HG02981 (cell line): Measurements from ENCODE around the gene MOV10L1.

ENCODE experiments used
- ATAC-seq: cut with Tn5 transposase; IDR thresholded peaks from one replicate; pipeline ENCODE4 v1.9.1; 2021; ENCODE audit warnings: mild to moderate bottlenecking, moderate library complexity; ENCODE audit not compliant: unreplicated experiment

Gene MOV10L1

DNA sequence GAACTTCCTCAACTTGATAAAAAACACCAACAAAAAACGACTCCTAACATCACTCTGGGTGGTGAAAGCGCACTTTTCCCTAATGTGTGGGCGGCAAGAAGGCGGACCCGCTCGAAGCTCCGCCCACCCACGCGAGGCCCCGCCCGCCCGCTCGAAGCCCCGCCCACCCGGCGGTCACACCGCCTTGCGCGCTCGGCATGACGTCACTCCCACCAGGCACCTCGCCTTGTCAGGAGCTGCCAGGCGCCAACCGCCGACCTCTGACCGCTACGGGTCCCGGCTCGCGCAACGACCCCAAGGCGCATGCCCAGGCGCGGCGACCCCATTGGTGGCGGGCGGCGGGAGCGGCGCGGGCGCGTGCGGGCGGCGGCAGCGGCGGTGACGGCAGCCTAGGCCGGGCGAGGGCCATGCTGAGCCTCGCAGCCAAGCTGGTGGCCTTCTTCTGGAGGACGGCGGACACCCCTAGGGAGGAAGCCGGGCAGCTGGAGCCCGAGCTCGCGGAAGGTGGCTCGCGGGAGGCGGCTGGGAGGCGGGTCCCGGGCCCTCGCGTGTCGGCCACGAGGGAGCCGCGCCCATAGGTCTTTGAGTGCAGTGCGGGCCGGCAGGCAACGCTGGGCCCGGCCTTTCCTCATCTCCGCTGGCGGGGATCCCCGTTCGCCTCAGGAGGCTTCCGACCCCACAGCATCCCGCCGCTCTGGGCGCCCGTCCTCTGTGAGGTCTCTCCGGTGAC is at the start of gene MOV10L1:
Gene MOV10L1, plus strand, starts transcription at position 325 of the 730 bp plus-strand sequence. Its CDS starts 83 bp downstream, at position 408.
- ATAC-seq, result no peak

DNA sequence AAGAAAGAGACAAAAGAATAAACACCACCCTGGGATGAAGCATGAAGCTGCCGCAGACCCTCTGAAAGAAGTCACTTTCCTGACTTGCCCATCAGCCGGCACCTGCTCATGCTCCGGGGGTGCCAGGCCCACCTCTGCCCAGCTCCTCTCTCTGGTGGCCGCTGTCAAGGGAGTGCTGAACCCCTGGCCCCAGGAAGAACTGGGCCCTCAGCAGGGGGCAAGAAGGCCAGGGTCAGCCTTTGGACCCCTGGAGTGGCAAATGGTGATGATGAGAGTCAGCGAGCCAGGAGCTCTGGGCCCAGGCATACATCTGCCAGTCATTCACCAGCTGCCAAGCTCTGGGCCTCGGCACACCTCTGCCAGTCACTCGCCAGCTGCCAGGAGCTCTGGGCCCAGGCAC is 49.1 kb upstream of the MOV10L1 start:
- ATAC-seq, result no peak

DNA sequence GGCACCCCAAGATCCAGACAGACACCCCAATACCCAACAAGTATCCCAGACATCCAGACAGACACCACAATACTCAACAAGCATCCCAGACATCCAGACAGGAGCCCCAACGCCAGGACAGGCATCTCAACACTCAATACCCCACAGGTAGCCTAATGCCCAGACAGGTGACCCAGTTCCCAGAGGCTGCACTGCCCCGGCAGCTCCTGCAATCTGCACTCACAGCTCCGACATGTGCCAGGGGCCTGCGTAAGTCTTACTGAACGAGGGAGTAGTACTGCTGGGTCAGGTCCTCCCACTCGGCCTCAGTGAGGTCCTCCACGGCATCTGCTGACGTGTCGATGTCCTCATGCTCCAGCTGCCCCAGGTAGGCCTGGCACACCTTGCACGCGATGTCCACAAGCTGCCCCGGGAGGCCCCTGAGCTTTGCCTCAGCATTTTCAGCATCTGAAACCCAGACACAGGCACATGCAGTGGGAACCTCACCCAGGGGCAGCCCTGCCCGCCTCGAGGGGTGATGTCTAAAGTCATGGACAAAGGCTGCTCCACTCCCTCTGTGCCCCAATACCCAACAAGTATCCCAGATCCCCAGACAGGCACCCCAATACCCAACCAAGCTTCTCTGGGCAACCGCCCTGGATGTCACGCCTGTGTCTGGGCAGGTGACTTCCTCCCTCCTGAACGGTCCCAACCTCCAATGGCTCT is 48.3 kb upstream of the MOV10L1 start:
- ATAC-seq, result no peak

DNA sequence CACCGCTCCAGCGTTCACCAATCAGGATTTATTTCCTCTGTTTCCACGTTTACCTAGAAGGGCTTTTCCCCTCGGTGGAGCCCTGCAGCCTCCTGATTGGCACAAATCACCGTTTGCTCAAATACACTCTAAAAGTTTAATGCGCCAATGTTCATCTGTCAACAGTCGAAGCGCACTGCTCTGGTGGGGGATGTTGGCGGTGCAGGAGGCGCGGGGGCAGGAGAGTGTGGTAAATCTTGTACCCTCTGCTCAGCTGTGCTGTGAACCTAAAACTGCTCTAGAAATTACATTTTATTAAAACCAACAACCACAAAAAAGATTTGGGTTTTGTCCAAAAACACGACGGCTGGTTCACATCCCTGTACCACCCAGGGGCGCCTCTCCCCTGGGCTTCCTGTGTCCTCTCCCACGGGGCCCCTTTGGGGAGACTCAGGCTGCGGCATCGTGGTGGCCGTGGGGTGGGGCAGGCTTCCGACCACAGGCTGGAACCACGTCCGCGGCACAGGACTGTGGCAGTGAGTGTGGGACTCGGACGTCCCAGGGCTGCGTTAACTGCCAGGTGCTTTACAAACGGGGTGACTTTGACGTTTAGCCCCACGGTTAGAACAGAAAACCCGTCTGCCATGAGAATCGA is 45.2 kb upstream of the MOV10L1 start:
- no peak for ATAC-seq

GRCh38 chr22:50045211-50046018 is 44.4 kb upstream of the MOV10L1 start:
- no peak for ATAC-seq

DNA sequence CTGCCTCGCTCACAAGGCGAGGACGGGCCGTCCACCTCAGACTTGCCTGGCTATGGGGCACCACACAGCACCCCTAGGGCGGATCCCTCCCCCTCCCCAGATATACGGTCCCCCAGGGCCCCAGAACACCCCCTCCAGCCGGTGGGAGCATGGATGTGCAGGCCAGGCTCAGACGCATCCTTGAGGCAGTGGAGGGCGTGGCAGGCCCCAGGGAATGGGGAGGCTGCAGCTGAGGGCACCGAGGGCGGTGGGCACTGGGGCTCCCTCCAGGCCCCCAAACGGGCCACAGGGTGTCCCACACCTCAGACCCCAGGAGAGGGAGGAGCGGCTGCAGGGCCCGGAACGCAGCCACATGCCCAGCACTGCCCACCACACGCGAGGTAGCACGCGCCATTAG is 43.8 kb upstream of the MOV10L1 start:
- no peak for ATAC-seq

DNA sequence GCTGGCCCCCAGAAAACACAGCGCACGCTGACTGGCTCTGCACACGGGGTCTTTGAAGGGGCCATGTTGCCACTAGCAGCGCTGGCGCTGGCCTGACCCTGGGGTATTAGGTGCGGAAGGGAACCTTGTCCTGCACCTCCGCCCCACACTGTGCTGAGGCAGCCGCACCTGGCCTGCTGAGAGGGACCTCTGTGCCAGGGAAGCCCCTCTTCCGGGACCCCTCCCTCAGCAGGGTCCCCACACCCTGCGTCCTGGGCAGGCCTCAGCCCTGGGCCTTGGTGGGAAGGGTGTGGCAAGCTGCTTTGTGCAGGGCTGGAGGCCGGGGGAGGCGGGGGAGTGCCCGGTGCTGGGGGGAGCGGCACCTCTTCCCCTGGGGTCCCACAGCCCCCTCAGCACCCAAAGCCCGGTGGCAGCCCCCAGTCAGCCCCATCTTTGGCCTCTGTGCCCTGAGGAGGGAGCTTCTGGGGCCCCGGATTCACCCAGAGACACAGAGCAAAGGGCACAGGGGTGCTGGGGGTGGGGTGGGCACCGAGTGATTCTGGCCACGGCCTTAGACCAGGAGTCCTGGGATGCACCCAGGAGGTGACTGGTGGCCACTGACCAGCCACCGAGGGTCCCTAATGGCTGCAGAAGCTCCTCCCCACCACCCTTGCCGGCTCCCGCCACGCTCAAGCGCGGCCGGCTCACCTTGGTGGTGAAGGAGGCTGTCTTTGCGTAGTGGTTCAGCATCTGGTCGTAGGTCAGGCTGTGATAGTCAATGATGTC is 43.1 kb upstream of the MOV10L1 start:
- ATAC-seq, result no peak

DNA sequence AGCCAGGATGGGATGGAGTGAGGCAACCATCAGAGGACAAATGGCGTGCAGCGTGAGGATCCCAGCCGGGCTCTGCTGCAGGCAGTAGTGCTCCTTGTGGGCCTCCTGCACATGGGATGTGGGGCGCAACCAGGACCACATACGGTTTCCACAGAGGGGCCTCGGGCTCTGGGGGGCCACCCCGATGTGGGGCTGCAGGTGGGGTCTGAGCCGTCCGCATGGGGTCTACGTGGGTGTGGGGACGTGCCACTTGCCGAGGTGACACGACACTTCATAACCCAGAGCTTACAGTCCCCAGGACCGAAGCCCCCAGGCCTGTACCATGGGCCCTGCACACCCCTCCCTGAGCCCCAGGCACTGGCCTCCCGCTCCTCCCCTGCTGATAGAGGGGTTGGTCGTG is 42.5 kb upstream of the MOV10L1 start:
- ATAC-seq, result no peak

DNA sequence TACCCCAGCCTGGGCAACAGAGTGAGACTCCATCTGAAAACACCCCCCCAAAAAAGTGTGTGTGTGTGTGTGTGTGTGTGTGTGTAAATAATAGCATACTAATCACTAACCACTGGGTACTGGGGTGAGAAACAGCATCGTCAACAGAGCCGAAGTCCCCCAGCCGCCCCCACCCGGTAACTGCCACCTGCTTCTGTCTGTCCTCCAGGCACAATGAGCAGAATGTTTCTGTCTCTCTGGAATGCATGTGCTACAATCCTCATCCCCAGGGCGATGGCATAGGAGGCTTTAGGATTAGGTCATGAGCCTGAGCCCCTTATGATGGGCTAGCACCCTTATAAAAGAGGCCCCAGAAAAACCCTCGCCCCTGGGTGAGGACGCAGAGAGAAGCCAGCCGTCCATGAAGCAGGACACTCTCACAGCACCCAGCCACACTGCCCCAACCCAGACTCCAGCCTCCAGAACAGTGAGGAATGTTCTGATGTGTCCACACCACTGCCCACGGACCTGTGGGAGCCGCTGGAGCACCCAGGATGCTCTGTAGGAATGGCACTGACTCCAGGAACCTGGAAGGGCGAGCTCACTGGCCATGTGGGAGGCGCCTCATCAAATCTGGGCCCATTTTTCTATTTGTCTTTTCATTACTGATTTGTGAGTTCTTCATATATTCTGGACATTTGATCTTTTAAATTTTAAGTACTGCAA is 41.6 kb upstream of the MOV10L1 start:
- ATAC-seq, result no peak

DNA sequence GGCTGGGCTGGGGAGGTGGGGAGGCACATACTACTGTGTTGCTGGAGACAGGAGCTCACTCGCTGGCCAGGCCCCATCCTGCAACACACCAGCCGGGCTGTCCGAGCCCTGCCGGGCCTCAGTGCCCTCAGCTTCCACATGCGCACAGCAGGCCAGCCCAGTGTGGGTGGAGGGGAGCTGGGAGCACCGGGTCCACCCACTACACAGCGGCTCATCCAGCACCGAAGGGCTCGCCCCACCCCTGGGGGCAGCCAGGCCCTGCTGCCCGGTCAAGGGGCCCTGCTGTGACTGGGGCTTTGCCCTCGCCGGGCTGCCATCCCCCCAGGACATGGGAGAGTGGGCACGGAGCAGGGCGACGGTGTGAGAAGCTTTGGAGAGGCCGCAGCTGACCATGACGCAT is 41.0 kb upstream of the MOV10L1 start:
- ATAC-seq, result no peak

DNA sequence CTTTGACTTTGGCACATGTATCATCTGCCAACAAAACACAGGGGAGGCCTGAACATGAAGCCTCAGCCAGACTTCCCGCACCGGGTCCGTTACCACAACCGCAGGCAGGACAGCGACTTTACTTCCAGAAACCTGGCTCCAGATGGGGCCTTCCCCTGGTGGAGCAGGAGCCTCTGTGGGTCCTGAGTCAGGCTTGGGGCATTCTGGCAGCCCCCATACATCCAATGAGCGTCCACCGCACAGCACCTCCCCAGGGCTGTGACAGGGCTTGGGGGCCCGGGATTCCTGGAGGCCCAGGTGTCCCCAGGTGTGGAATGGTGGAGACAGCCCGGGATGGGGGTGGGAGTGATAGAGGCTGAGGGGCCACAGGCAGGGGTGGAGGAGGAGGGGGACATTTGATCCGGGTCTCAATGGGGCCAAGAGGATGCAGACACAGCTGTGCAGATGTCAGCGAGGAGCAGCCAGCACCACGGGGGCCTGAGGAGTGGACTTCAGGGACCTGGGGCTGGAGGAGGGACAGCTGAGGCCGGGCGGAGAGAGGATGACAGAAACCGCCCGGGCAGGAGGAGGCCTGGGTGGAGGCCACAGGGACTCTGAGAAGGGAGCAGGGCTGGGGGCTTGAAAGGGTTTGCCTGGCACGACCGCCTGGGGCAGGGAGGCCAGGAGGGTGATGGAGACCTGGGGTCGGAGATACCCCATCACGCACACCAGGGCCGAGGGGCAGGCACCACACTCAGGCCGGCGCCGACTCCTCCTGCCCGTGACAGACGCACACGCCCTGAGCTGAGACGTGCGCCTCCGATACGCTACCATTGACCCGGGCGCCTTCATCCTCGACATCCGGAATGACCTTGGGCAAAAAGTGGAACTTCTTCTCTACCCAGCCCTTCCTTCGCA is 40.3 kb upstream of the MOV10L1 start:
- ATAC-seq, result no peak

DNA sequence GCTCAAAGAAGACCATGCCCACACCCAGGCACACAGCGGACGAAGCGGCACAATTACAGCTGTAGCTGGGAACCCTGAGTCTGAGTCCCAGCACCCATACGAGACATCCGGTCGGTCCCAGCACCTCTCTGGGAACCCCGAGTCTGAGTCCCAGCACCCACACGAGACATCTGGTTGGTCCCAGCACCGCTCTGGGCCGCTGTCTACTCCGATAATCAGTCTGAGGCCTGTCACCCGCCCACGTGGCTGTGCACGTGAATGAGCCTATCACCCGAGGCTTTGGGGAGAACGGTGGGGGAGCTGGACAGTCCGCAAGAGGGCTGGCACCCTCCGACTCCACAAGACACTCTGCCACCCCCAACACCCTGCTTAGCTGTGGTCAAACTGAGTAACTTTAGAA is 37.9 kb upstream of the MOV10L1 start:
- no peak for ATAC-seq

GRCh38 chr22:50053861-50054260 is 35.9 kb upstream of the MOV10L1 start:
- no peak for ATAC-seq

DNA sequence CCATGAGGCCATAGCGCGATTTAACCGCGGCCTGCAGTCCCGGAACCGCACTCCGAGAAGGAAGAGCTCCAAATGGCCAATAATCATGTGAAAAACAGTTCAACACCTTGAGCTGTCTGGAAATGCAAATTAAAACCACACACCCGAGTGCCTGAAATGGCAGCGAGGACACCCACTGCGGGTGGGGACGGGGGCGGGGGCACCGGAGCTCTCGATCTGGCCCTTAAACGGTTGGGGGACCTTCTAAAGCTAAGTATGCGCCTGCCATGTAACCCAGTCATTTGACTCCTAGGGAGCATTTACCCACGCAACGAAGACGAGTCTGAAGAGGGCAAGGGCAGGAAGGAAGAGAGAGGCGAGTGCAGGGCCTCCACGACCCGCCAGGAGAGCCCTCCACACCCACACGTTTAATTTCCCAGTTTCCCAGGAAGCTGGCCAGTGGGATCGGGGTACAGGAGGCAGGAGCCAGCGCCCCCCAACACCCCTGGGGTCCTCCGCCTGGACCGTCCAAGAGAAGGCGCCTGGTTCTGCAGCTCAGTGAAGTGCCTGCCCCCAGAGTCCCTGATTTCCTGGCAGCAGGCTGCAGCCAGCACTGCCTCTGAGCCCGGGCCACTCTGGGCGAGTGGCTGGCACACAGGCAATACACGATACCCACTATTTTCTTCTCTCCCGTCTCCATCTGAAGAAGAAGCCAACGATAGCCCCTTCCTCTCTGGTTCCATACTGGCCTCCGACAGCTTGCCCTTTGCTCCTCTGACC is 33.4 kb upstream of the MOV10L1 start:
- ATAC-seq, result no peak

GRCh38 chr22:50057278-50058060 is 32.3 kb upstream of the MOV10L1 start:
- ATAC-seq, result no peak

DNA sequence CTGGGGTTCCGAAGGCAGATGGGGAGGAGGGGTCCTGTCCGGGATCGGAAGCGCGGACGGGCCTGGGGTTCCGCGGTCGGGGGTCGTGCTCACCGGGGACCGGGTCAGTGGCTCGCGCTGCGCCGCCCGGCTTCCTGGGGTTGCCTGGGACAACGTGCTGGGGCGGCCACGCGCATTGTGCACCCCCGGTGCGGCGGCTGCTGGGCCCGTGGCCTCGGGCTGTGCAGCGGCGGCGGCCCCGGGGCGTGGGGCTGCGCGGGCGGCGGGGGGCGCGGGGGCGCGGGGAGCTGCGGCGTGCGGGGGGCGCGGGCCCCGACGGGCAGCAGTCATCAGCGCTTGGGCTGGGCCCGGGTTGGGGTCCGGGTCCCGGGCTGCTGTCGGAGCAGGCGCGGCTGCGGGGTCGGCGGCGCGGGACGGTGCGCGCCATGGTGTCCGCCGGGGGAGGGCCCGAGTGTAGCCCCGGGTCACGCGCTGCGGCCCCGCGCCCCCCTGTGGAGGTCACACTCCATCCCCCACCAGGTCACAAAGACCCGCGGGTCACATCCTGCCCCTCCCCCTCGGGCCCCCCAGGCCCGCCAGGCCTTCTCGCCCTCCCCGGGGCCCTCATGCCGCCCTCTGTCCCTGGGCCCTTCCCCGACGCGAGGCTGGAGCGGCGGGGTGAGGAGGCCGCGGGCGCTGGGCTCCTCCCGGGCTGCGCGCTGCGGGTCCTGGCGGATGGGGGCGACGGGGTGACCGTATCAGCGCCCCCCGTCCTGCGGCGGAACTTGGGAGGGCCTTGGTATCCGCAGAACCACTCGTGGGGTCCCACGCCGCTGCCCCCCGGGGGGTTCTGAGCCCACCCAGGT is 31.5 kb upstream of the MOV10L1 start, which contains the start of gene TTLL8:
Gene TTLL8, minus strand, starts transcription at position 238 of the 845 bp plus-strand sequence.
- ATAC-seq, result no peak
